Motor neuron (in vitro differentiated cells): ENCODE results near the gene C14orf93. TPM values are rescaled to one million over a fixed set of nuclear protein-coding genes. Genes with fewer than 3 reads are reported as not detected.

Experiments used
- ATAC-seq, 8 experiments: fragments of 200-7000 bp; cut with Tn5 transposase; replicated peaks in 6 of 8; 2 replicates each; pipeline ENCODE4 v1.8.0; 2021; ENCODE audit warnings: mild to moderate bottlenecking in 8 of 8, moderate library complexity in 8 of 8
- H3K27ac ChIP-seq, 2 donors: fragments of 250-450 bp; sonication (Bioruptor Pico); 2 replicates each; pipeline ENCODE4 v1.9.0; 2021; ENCODE audit warnings: antibody characterized with exemption in 2 of 2, mild to moderate bottlenecking in 2 of 2, moderate library complexity in 1 of 2
- H3K4me1 ChIP-seq, 2 donors: fragments of 250-450 bp; sonication (Bioruptor Pico); replicated peaks in 1 of 2; 2 replicates each; pipeline ENCODE4 v1.6.1; 2021; ENCODE audit warnings: antibody characterized with exemption in 2 of 2, mild to moderate bottlenecking in 2 of 2, moderate library complexity in 1 of 2
- H3K4me3 ChIP-seq, 5 donors: fragments of 250-450 bp; sonication (Bioruptor Pico); 2 replicates each; pipeline ENCODE4 v1.9.0; 2021; ENCODE audit warnings: antibody characterized with exemption in 5 of 5, mild to moderate bottlenecking in 5 of 5, moderate library complexity in 4 of 5
- WGBS, 10 experiments: fragments of 450-650 bp; shearing (Covaris generic); methylation state at CpG; one replicate each; pipeline ENCODE4 v1.0.0; 2022; 5-methylcytosine and 5-hydroxymethylcytosine counted together
- in situ Hi-C, 9 experiments: fragments of 400-800 bp; cut with MboI; loops; one replicate each; pipeline ENCODE4 v1.15.0; 2021; ENCODE audit warnings: low sequenced_read_pairs in 9 of 9, low pct_unique_long_range_greater_than_20kb in 2 of 9; ENCODE audit not compliant: unreplicated experiment in 9 of 9
- total RNA-seq, 8 experiments: library from RNA; unstranded; fragments of 300-600 nt; gene quantifications; 2 replicates each; pipeline versions ENCODE4 v1.2.3 to v1.2.4, GENCODE V29; 2022

The C14orf93 gene
- total RNA-seq, 8 experiments from 2014 or later: 6.1 to 11.9 (median 7.1) TPM

DNA sequence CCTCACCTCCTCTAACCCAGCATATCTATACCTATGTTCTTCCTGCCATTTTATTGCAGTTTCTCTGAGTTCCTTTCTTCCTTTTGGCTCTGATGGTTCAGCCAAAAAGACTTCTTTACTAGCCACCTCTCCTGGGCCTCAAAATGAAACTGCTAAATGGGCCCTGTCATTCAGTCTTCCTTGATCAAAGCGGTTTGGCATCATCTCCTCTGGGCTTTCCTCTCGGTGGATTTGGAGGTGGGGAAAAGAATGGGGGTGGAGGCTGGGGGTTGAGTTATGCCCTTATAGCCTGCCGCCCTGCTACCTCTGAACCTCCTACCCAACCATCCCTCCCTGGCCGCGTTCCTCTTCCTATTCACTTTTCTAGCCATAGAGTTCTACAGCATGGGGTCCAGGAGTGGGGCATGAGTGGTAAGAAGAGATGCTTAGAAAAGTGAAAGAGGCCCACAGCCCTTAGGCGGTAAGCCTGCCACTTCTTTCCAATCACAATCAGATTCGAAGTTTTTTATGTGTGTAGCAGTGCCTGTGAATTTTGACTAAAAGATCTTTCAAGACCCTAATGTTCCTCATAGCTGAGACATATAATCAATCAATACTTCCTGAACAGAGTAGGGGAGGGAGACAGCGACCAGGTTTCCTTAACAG, 30.1 kb downstream of the C14orf93 start:
- no peak overlapping the region for H3K27ac ChIP-seq
- in situ Hi-C loops: loop anchor here in 2 of 9 experiments (10.0 kb wide), 1 partner anchor 85 kb away; no protein-coding TSS in a partner anchor
- ATAC-seq: no peak
- peaks cover 22 to 44% of the 10 kb centered on the region in 2 donors for H3K4me1 ChIP-seq
- peak overlapping the region in 4 of 5 donors; percentile 42 to 73 (median 58) for H3K4me3 ChIP-seq
- WGBS, 10 experiments: 18 to 92% (median 58%) methylated on average over 1 to 7 of the region's 8 CpGs

GRCh38 chr14:22978981-22979671, 30.8 kb downstream of the C14orf93 start:
- in situ Hi-C loops: no loop called here
- H3K4me1 ChIP-seq: peaks cover 22 to 44% of the 10 kb centered on the region in 2 donors
- H3K4me3 ChIP-seq: peak overlapping the region in 1 of 5 donors; percentile 9
- peak in 2 of 8 experiments; percentile 3 to 4 for ATAC-seq
- no peak overlapping the region for H3K27ac ChIP-seq
- 57% methylated on average over 1 of the region's 5 CpGs; no CpG with 5 or more reads in 9 of the 10 experiments for WGBS, 10 experiments

- in situ Hi-C loops: no loop called here
- Histone ChIP-seq H3K4me1 (peaks cover 22 to 44% of the 10 kb centered on the region in 2 donors), H3K27ac (peak overlapping the region in 1 of 2 donors; percentile 83), H3K4me3 (no peak overlapping the region)
- WGBS, 10 experiments: 20 to 88% (median 76%) methylated on average over 1 to 3 of the region's 3 CpGs; no CpG with 5 or more reads in 1 of the 10 experiments
- ATAC-seq: no peak
These were observed 31.5 kb downstream of the C14orf93 start for GRCh38 chr14:22978487-22978837.

GRCh38 chr14:22977684-22978486, 32.1 kb downstream of the C14orf93 start:
- peaks cover 22 to 40% of the 10 kb centered on the region in 2 donors for H3K4me1 ChIP-seq

DNA sequence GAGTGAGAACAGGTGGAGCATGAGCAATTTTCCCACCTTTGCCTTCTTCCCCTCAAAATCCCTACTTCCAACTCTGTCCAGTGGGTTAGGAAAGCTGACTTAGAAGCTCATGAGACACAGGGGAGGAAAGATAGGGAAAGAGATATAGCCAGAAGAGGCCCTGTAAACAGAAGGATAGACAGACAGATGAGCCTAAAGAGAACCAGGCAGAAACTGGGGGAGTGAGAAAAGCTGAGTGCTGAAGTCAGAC, 32.6 kb downstream of the C14orf93 start:
- Histone ChIP-seq H3K27ac (peak overlapping the region; percentile 68 to 88), H3K4me3 (no peak overlapping the region), H3K4me1 (peaks cover 22 to 40% of the 10 kb centered on the region in 2 donors)
- in situ Hi-C loops: no loop called here
- no peak for ATAC-seq

More at GRCh38 chr14:22977684-22978486, 32.1 kb downstream of the C14orf93 start:
- WGBS, 10 experiments: 0 to 52% (median 27%) methylated on average over 1 to 2 of the region's 8 CpGs; no CpG with 5 or more reads in 7 of the 10 experiments
- peak overlapping the region; percentile 68 to 88 for H3K27ac ChIP-seq
- peak overlapping the region in 1 of 5 donors; percentile 10 for H3K4me3 ChIP-seq
- in situ Hi-C loops: no loop called here
- ATAC-seq: peak; percentile 8 to 73 (median 65)

DNA sequence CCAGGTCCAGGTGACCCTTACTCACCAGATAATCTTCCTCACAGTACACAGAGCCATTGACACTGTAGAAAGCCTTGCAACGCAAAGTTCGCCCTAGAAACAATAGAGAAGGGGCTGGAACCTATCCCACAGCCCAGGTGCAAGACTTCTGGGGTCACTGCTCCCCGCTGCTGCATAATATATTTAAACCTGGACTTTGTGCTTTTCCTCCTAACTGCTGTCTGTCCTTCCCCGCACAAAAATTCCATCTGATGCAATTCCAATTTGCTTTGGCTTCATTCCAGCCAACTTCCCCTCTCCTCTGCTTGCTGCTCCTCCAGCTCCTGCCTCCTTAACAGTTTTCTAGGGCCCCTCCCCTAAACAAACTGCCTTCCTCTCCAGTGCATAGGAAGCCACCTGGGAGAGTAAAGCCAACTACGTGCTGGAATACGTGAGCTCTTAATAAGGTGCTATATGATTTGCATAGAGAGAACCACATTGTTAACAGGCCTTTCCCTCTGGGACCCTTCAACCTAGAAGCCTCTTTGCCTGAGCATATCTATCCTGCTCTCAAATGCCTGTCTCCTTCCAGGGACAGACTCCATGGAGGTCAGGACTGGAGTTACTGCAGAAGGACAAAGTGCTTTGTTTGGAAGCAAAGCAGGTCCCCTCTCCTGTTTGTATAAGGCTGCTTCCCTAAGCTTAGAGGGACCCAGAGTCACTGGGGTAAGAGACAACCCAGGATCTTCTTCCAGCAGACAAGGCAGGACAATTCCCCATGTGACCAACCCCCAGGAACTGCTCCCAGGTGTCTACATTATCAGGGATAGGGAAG, 33.1 kb downstream of the C14orf93 start:
- H3K27ac ChIP-seq: peak overlapping the region; percentile 68 to 88
- 0 to 65% (median 36%) methylated on average over 1 to 6 of the region's 6 CpGs; no CpG with 5 or more reads in 3 of the 10 experiments for WGBS, 10 experiments
- peaks cover 22 to 40% of the 10 kb centered on the region in 2 donors for H3K4me1 ChIP-seq
- no peak overlapping the region for H3K4me3 ChIP-seq
- ATAC-seq: peak in 4 of 8 experiments; percentile 5 to 14 (median 10)
- in situ Hi-C loops: no loop called here

DNA sequence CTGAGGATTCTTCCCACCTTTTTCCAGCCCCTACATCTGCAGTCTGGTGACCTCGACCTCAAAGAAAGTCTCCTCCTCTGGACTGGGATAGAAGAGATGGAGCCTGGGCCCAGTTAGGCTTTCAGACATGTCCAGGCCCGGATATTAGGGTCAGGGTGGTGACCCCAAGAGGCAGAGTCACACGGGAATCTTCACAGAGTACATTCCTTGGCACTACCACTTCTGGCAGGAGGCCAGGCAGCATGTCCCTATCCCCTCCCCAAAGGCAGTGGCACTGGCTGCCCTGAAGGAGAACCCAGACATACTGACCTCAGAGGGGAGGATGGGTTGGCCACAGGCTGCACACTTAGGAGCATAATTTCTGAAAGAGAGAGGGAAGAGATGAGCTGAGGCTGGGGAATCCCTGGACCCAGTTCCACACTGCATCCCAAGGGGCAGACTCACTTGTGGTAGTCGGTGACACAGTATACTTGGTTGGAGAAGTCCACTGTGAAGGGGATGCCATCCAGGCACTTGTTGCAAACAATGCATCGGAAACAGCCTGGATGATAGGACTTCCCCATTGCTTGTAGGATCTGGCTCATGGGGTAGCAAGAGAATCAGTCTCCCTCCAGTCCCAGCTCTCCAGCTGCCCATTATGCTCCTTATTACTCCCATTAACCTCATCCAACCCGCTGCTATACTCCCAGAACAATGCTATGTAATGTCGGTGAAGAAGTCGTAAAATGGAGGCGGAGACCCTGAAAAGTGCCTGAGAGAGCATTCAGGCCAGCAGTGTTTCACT, 35.2 kb downstream of the C14orf93 start:
- WGBS, 10 experiments: 0 to 100% (median 76%) methylated on average over 1 to 6 of the region's 9 CpGs; no CpG with 5 or more reads in 2 of the 10 experiments
- peaks cover 22 to 34% of the 10 kb centered on the region in 2 donors for H3K4me1 ChIP-seq
- in situ Hi-C loops: loop anchor here in 2 of 9 experiments (25.0 kb wide), 1 partner anchor 88 kb away; the partner anchor contains the start of gene CDH24 (in 2 of the 2)

GRCh38 chr14:22973217-22974032, 36.5 kb downstream of the C14orf93 start:
- no peak overlapping the region for H3K27ac ChIP-seq
- WGBS, 10 experiments: 63 to 100% (median 85%) methylated on average over 1 to 5 of the region's 6 CpGs; no CpG with 5 or more reads in 5 of the 10 experiments
- in situ Hi-C loops: loop anchor here in 2 of 9 experiments (25.0 kb wide), 1 partner anchor 89 kb away; the partner anchor contains the start of gene CDH24 (in 2 of the 2)

More for the DNA sequence above, 35.2 kb downstream of the C14orf93 start:
- H3K4me3 ChIP-seq: no peak overlapping the region
- no peak overlapping the region for H3K27ac ChIP-seq
- no peak for ATAC-seq

DNA sequence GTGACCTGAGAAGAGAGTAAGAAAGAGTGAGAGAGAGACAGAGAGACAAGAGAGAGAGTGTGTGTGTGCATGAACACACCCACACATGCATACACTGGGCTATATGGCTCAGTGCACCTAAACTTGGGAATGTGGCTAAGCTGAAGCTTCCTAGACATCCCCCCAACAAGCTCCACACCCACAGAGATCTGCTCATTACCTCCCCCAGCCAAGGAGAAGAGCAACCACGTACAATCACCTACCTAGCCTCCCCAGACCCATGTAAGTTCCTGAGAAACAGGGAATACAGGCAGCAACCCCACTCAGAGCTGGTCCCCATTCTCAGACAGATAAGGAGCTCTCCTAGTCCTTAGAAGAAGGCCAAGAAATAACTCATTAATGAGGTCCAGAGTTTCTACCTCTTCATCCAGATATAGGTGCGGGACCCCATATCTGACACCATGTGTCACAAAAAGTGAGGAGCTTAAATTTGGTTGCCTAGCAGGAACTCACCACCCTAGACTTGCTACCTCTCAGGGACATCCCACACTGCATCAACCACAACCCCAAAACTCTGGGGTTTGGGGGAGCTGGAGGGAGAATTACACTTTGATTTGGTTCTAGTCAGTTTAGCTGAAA, 37.5 kb downstream of the C14orf93 start:
- WGBS, 10 experiments: 83 to 100% (median 100%) methylated on average over 1 to 2 of the region's 2 CpGs; no CpG with 5 or more reads in 5 of the 10 experiments
- peaks cover 12 to 14% of the 10 kb centered on the region in 2 donors for H3K4me1 ChIP-seq
- no peak overlapping the region for H3K4me3 ChIP-seq
- no peak overlapping the region for H3K27ac ChIP-seq
- ATAC-seq: no peak
- in situ Hi-C loops: loop anchor here in 2 of 9 experiments (25.0 kb wide), 1 partner anchor 90 kb away; the partner anchor contains the start of gene CDH24 (in 2 of the 2)

More at GRCh38 chr14:22973217-22974032, 36.5 kb downstream of the C14orf93 start:
- no peak overlapping the region for H3K4me3 ChIP-seq
- H3K4me1 ChIP-seq: peaks cover 22 to 24% of the 10 kb centered on the region in 2 donors
- peak in 6 of 8 experiments; percentile 10 to 67 (median 35) for ATAC-seq

- Histone ChIP-seq H3K4me1 (peaks cover 0 to 2% of the 10 kb centered on the region in 2 donors), H3K27ac (no peak overlapping the region), H3K4me3 (no peak overlapping the region)
- WGBS, 10 experiments: 88 to 100% (median 100%) methylated on average over 1 of the region's 1 CpG; no CpG with 5 or more reads in 3 of the 10 experiments
- no peak for ATAC-seq
- in situ Hi-C loops: loop anchor here in 2 of 9 experiments (25.0 kb wide), 1 partner anchor 91 kb away; the partner anchor contains the start of gene CDH24 (in 2 of the 2)
These were observed 38.8 kb downstream of the C14orf93 start for GRCh38 chr14:22971152-22971551.
